Measurements from ENCODE around the gene TNFRSF6B. TPM values are rescaled to one million over a fixed set of nuclear protein-coding genes. Genes with fewer than 3 reads are reported as not detected.

Gene TNFRSF6B
- total RNA-seq, 1 donor from 2014 or later, result 2.3 TPM

DNA sequence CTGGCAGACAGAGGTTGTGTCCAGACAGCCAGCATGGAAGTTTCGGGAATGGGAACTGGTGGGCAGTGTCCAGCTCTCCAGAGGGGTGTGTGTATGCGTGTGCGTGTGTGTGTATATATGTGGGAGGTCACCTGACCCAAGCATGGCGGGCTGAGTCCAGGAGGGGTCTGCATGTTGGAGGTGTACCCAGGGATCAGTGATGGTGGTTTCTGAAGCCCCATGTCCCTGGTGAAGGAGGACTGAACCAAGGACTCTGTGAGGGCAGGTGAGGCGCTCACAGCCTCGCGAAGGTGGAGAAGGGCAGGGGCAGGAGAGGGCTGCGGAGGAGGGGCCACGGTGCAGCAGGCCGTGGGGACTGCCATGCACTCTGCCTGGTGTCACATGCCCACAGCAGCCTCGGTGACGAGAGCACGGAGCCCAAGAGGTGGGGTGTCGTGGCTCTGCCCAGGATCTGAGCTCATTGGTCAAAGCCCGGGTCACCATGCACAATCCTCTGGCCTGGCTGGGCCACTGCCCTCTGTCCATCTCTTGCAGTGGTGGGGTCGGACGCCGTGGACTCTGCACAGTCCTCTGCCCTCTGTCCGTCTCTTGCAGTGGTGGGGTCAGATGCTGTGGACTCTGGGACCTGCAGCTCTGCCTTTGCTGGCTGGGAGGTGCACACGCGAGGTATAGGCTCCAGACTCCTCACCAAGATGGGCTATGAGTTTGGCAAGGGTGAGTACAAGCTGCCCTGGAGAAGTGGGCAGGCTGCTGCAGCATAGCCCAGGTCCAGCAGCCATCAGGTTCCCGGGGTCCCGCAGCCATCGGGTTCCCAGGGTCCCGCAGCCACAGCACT lies 37.9 kb downstream of the TNFRSF6B start:
- no peak overlapping the region for H3K4me3 Mint-ChIP-seq (ENCODE audit: unreplicated experiment)
- no peaks in the 10 kb centered on the region for H3K4me1 Mint-ChIP-seq (ENCODE audit: unreplicated experiment)
- no peak for TF ChIP-seq CTCF (IDR thresholded peaks at IDR 0.05)
- H3K9me3 Mint-ChIP-seq (ENCODE audit: unreplicated experiment), result no peaks in the 10 kb centered on the region
- no peak for DNase-seq (ENCODE audit: extremely low spot score, unreplicated experiment)
- H3K27me3 Mint-ChIP-seq (ENCODE audit: unreplicated experiment), result no peaks in the 10 kb centered on the region
- peaks cover 7% of the 10 kb centered on the region for H3K36me3 Mint-ChIP-seq (ENCODE audit: unreplicated experiment)
- H3K27ac Mint-ChIP-seq (ENCODE audit: unreplicated experiment), result no peak overlapping the region

- Mint-ChIP-seq H3K36me3 (ENCODE audit: unreplicated experiment) (peaks cover 7% of the 10 kb centered on the region), H3K27me3 (ENCODE audit: unreplicated experiment) (no peaks in the 10 kb centered on the region), H3K4me3 (ENCODE audit: unreplicated experiment) (no peak overlapping the region), H3K27ac (ENCODE audit: unreplicated experiment) (no peak overlapping the region), H3K9me3 (ENCODE audit: unreplicated experiment) (no peaks in the 10 kb centered on the region), H3K4me1 (ENCODE audit: unreplicated experiment) (no peaks in the 10 kb centered on the region)
- no peak for DNase-seq (ENCODE audit: extremely low spot score, unreplicated experiment)
- no peak for TF ChIP-seq CTCF (IDR thresholded peaks at IDR 0.05)
These were observed 38.8 kb downstream of the TNFRSF6B start for GRCh38 chr20:63734946-63735858.

DNA sequence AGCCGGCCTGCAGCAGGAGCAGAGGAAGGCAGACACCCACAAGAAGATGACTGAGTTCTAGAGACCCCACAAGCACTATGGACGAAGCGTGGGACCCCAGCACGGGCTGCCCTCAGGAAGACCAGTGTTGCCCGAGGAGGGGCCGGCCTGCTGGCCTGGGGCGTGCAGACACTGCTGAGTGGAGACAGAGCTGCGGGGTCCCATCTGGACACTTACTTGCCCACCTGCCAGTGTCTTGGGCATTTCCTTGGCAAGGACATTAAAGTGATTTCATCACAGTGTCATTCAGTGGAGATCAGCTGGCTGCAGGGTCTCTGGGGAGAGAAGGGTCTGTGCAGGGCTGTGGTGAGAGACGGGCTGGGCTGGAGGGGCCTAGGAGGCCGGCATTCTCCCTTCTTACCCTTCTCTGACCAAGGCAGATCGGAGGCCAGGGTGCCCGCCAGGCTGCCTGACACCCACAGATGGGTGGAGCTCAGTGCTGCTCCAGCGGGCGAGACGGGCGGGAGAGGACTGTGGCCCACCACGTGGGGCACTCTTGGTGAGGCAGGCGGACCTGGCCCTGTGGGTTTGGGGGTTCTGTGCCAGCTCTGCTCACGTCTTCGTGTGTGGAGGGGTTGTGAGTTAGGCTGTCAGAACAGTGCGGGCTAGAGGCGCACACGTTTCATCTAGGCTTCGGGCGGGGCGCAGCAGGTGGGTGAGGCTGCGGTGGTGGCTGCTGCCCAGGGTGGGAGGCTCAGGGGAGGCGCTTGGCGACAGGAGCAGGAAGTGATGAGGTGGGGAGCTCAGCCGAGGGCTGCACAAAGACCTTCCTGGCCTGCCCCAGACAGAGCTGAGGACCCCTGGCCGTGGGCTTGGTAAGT lies 39.6 kb downstream of the TNFRSF6B start, which contains the start of gene LIME1:
LIME1 (plus strand) TSS at position 806 of the 860 bp plus-strand sequence. CDS start 886 bp downstream, outside the sequence.
- H3K4me1 Mint-ChIP-seq (ENCODE audit: unreplicated experiment), result no peaks in the 10 kb centered on the region
- peaks cover 7% of the 10 kb centered on the region for H3K36me3 Mint-ChIP-seq (ENCODE audit: unreplicated experiment)
- TF ChIP-seq CTCF (IDR thresholded peaks at IDR 0.05), result no peak
- no peaks in the 10 kb centered on the region for H3K27me3 Mint-ChIP-seq (ENCODE audit: unreplicated experiment)
- DNase-seq (ENCODE audit: extremely low spot score, unreplicated experiment), result no peak
- H3K27ac Mint-ChIP-seq (ENCODE audit: unreplicated experiment), result no peak within 1 kb of the TSS
- no peak within 1 kb of the TSS for H3K4me3 Mint-ChIP-seq (ENCODE audit: unreplicated experiment)
- H3K9me3 Mint-ChIP-seq (ENCODE audit: unreplicated experiment), result no peaks in the 10 kb centered on the region

DNA sequence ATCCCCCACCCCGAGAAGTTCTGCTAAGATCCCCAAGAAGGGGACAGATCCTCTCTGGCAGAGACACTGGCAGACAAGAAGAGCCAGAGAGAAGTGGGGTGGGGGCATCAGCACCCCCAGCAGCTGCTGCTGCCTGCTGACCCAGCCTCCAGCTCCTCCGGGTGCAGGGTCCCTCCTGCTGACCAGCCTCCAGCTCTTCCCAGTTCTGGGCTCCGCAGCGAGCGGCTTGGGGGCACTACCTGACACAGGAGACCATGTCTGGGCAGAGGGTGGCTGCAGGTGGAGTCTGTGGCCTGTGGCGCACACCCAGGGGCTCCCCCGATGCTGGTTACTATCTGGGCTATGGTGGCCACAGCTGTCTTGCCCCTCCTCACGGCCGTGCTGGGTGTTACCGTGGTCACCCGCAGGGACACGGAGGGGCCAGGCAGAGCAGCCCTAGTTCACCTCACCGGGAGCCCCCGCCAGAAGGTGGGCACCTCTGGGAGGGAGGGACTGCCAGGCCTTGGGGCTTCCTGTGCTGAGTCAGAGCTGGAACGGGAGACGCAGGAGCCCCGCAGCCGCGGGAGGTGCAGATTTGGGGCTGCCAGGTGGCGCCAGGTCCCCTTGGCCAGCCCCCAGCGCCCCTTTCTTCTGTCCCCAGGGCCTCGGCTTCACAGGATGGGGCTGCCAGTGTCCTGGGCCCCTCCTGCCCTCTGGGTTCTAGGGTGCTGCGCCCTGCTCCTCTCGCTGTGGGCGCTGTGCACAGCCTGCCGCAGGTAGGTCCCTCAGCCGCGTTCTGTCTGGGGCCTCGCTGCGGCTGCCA lies 40.6 kb downstream of the TNFRSF6B start:
- no peak for TF ChIP-seq CTCF (IDR thresholded peaks at IDR 0.05)

More for the DNA sequence above, 40.6 kb downstream of the TNFRSF6B start:
- no peak for DNase-seq (ENCODE audit: extremely low spot score, unreplicated experiment)
- Mint-ChIP-seq H3K27ac (ENCODE audit: unreplicated experiment) (no peak overlapping the region), H3K27me3 (ENCODE audit: unreplicated experiment) (no peaks in the 10 kb centered on the region), H3K4me3 (ENCODE audit: unreplicated experiment) (no peak overlapping the region), H3K36me3 (ENCODE audit: unreplicated experiment) (peaks cover 7% of the 10 kb centered on the region), H3K4me1 (ENCODE audit: unreplicated experiment) (no peaks in the 10 kb centered on the region), H3K9me3 (ENCODE audit: unreplicated experiment) (no peaks in the 10 kb centered on the region)
